GM23338 (cell line): ENCODE results near the gene DMBX1. TPM values are rescaled to one million over a fixed set of nuclear protein-coding genes. Genes with fewer than 3 reads are reported as not detected.

Source experiments
- ATAC-seq: fragments of 200-7000 bp; cut with Tn5 transposase; 3 replicates; pipeline ENCODE4 v1.9.1; 2020
- DNase-seq: peaks from one replicate; pipeline ENCODE4 v3.0.0-alpha.2; 2015; ENCODE audit warnings: low spot score
- H2AFZ ChIP-seq: fragments of 200-600 bp; sonication (generic); 2 replicates; pipeline ENCODE4 v1.8.0; 2016; ENCODE audit warnings: antibody characterized with exemption, mild to moderate bottlenecking, moderate library complexity
- H3F3A ChIP-seq: fragments of 200-600 bp; sonication (generic); replicated peaks from 2 replicates; pipeline ENCODE4 v1.8.0; 2017; ENCODE audit warnings: antibody characterized with exemption, mixed run types, low read depth
- H3K27ac ChIP-seq: fragments of 200-600 bp; sonication (generic); 2 replicates; pipeline ENCODE4 v1.6.1; 2016; ENCODE audit warnings: low read depth
- H3K27me3 ChIP-seq: fragments of 200-600 bp; sonication (generic); 2 replicates; pipeline ENCODE4 v1.8.0; 2016; ENCODE audit warnings: mild to moderate bottlenecking, mixed run types, moderate library complexity; ENCODE audit not compliant: insufficient read depth
- H3K36me3 ChIP-seq: fragments of 200-600 bp; sonication (generic); 2 replicates; pipeline ENCODE4 v1.8.0; 2016; ENCODE audit warnings: mild to moderate bottlenecking; ENCODE audit not compliant: insufficient read depth
- H3K4me1 ChIP-seq: fragments of 200-600 bp; sonication (generic); 2 replicates; pipeline ENCODE4 v1.8.0; 2016; ENCODE audit warnings: mild to moderate bottlenecking, moderate library complexity; ENCODE audit not compliant: insufficient read depth
- H3K4me2 ChIP-seq: fragments of 200-600 bp; sonication (generic); 2 replicates; pipeline ENCODE4 v1.7.1; 2017; ENCODE audit warnings: mixed run types
- H3K4me3 ChIP-seq: fragments of 200-600 bp; sonication (generic); 2 replicates; pipeline ENCODE4 v1.6.1; 2016; ENCODE audit warnings: mixed run types
- H3K79me2 ChIP-seq: fragments of 200-600 bp; sonication (generic); replicated peaks from 2 replicates; pipeline ENCODE4 v1.8.0; 2017; ENCODE audit warnings: mild to moderate bottlenecking; ENCODE audit not compliant: insufficient read depth
- H3K9me2 ChIP-seq: fragments of 200-600 bp; sonication (generic); 2 replicates; pipeline ENCODE4 v1.8.0; 2017; ENCODE audit not compliant: insufficient read depth
- H4K20me1 ChIP-seq: fragments of 200-600 bp; sonication (generic); replicated peaks from 2 replicates; pipeline ENCODE4 v1.8.0; 2017; ENCODE audit warnings: mild to moderate bottlenecking; ENCODE audit not compliant: insufficient read depth
- H3K27ac Mint-ChIP-seq: 2 replicates; pipeline ENCODE4 v1.8.0; 2020; ENCODE audit warnings: inconsistent platforms, mild to moderate bottlenecking, moderate library complexity, mixed read lengths
- H3K27me3 Mint-ChIP-seq: 3 replicates; pipeline ENCODE4 v1.8.0; 2022; ENCODE audit warnings: low read depth, mild to moderate bottlenecking, moderate library complexity, mixed read lengths, inconsistent platforms; ENCODE audit not compliant: insufficient read depth, poor library complexity
- H3K36me3 Mint-ChIP-seq: 3 replicates; pipeline ENCODE4 v1.8.0; 2021; ENCODE audit warnings: low read depth, mild to moderate bottlenecking, inconsistent platforms, moderate library complexity, mixed read lengths
- H3K4me1 Mint-ChIP-seq: 3 replicates; pipeline ENCODE4 v1.8.0; 2020; ENCODE audit warnings: mild to moderate bottlenecking, inconsistent platforms, mixed read lengths
- H3K4me3 Mint-ChIP-seq: 3 replicates; pipeline ENCODE4 v1.8.0; 2021; ENCODE audit warnings: moderate library complexity, mild to moderate bottlenecking, inconsistent platforms, mixed read lengths
- H3K9me3 Mint-ChIP-seq: 3 replicates; pipeline ENCODE4 v1.8.0; 2020; ENCODE audit warnings: moderate library complexity, mild to moderate bottlenecking, inconsistent platforms, mixed read lengths
- CREB1 ChIP-seq: fragments of 250-450 bp; sonication (Bioruptor Pico); IDR thresholded peaks from 2 replicates; pipeline ENCODE4 v1.5.0; 2020; ENCODE audit warnings: low read depth, mild to moderate bottlenecking, moderate library complexity
- EZH2 ChIP-seq: fragments of 200-600 bp; sonication (generic); IDR thresholded peaks from one replicate; pipeline ENCODE4 v1.8.0; 2017; ENCODE audit warnings: antibody characterized with exemption, mild to moderate bottlenecking, low read depth; ENCODE audit not compliant: unreplicated experiment
- EZH2phosphoT487 ChIP-seq: fragments of 200-600 bp; sonication (generic); IDR thresholded peaks from one replicate; pipeline ENCODE4 v1.8.1; 2018; ENCODE audit warnings: antibody characterized with exemption; ENCODE audit not compliant: unreplicated experiment
- JUNB ChIP-seq: IDR thresholded peaks from one replicate; pipeline ENCODE4 v1.6.1; 2016; ENCODE audit warnings: antibody characterized with exemption; ENCODE audit not compliant: unreplicated experiment
- NANOG ChIP-seq: IDR thresholded peaks from 2 replicates; pipeline ENCODE4 v1.6.1; 2016; ENCODE audit warnings: antibody characterized with exemption, borderline replicate concordance
- POLR2AphosphoS5 ChIP-seq: IDR thresholded peaks from 2 replicates; pipeline ENCODE4 v1.6.1; 2016; ENCODE audit warnings: antibody characterized with exemption, low read depth
- REST ChIP-seq: IDR thresholded peaks from one replicate; pipeline ENCODE4 v1.6.1; 2018; ENCODE audit warnings: antibody characterized with exemption; ENCODE audit not compliant: unreplicated experiment
- STAT1 ChIP-seq: IDR thresholded peaks from one replicate; pipeline ENCODE4 v1.6.1; 2016; ENCODE audit warnings: antibody characterized with exemption; ENCODE audit not compliant: unreplicated experiment
- ZNF114 ChIP-seq: fragments of 250-450 bp; sonication (Bioruptor Pico); IDR thresholded peaks from 2 replicates; pipeline ENCODE4 v1.5.0; 2020; ENCODE audit warnings: mild to moderate bottlenecking, moderate library complexity
- ZNF331 ChIP-seq: fragments of 250-450 bp; sonication (Bioruptor Pico); IDR thresholded peaks from 2 replicates; pipeline ENCODE4 v1.5.0; 2020; ENCODE audit warnings: low read depth, mild to moderate bottlenecking, moderate library complexity
- polyA plus RNA-seq: library from polyadenylated mRNA; unstranded; fragments of >200 nt; fragmentation: Nextera tagmentation; extraction: Ambion mirVana; gene quantifications from 2 replicates; pipeline ENCODE4 v1.2.1, GENCODE V29; 2016
- total RNA-seq: library from RNA; depleted of rRNA; stranded (reverse); fragments of >200 nt; shearing (Covaris generic); gene quantifications from 2 replicates; pipeline ENCODE4 v1.2.3, GENCODE V29; 2014
- TF ChIP-seq, protein P1 (sequence below): IDR thresholded peaks from 2 replicates; pipeline ENCODE4 v1.6.1; 2016; ENCODE audit warnings: antibody characterized with exemption
- TF ChIP-seq, protein P2 (sequence below): fragments of 250-450 bp; sonication (Bioruptor Pico); IDR thresholded peaks from 2 replicates; pipeline ENCODE4 v1.5.0; 2020; ENCODE audit warnings: mild to moderate bottlenecking, moderate library complexity

DMBX1 gene
- total and polyA plus RNA-seq, 2 experiments from 2014 or later = 0.11 TPM; not detected in 1

GRCh38 chr1:46512792-46513190 is 23.2 kb downstream of the DMBX1 start:
- no peak overlapping the region; the same call in 2 of the 3 replicates for H3K4me3 Mint-ChIP-seq
- Histone ChIP-seq H3K4me2 (no peak overlapping the region), H3K27ac (no peak overlapping the region), H2AFZ (peak overlapping the region; percentile 89), H3K9me2 (no peaks in the 10 kb centered on the region), H3K4me3 (no peak overlapping the region), H4K20me1 (no peaks in the 10 kb centered on the region), H3K79me2 (no peaks in the 10 kb centered on the region), H3K4me1 (peaks cover 26% of the 10 kb centered on the region), H3F3A (0 out of 2 replicates have a peak, but pooled peaks cover 3% of the 10 kb centered on the region), H3K27me3 (peaks cover 42% of the 10 kb centered on the region), H3K36me3 (no peaks in the 10 kb centered on the region)
- H3K27me3 Mint-ChIP-seq = peaks cover 33% of the 10 kb centered on the region
- ATAC-seq = no peak
- TF ChIP-seq JUNB (no peak), ZNF114 (CRISPR knock-in tag) (no peak)
- TF ChIP-seq, protein P1, sequence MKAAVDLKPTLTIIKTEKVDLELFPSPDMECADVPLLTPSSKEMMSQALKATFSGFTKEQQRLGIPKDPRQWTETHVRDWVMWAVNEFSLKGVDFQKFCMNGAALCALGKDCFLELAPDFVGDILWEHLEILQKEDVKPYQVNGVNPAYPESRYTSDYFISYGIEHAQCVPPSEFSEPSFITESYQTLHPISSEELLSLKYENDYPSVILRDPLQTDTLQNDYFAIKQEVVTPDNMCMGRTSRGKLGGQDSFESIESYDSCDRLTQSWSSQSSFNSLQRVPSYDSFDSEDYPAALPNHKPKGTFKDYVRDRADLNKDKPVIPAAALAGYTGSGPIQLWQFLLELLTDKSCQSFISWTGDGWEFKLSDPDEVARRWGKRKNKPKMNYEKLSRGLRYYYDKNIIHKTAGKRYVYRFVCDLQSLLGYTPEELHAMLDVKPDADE = no peak
- peaks cover 36% of the 10 kb centered on the region for H3K4me1 Mint-ChIP-seq
- DNase-seq = no peak
- H3K9me3 Mint-ChIP-seq = no peaks in the 10 kb centered on the region
- no peaks in the 10 kb centered on the region for H3K36me3 Mint-ChIP-seq
- no peak overlapping the region for H3K27ac Mint-ChIP-seq

DNA sequence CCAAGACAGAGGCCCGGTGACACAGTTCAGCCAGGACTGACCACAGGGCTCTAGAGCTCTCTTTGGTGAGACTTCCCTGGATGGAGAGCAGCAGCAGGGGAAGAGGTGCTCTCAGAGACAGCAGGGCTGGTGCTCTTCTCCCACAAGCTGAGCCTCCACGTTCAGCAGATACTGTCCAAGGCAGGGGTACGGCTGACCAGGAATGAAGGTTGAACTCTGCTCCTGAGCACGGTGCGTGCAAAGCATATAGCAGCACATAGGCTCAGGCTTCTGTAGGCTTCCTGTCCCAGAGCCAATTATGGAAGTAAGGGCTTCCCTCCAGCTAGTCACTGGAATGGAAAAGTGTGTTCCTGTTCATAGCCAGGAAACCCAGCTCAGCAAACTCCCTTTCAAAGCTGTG is 23.9 kb downstream of the DMBX1 start:
- H3K27me3 ChIP-seq = peaks cover 50% of the 10 kb centered on the region
- no peak overlapping the region for H2AFZ ChIP-seq
- Mint-ChIP-seq H3K27me3 (peaks cover 33% of the 10 kb centered on the region), H3K27ac (no peak overlapping the region), H3K36me3 (no peaks in the 10 kb centered on the region), H3K4me1 (peaks cover 42% of the 10 kb centered on the region), H3K9me3 (peaks cover 3% of the 10 kb centered on the region; the same call in 1 of the 3 replicates), H3K4me3 (no peak overlapping the region)
- ATAC-seq (no peak), DNase-seq (no peak)
- no peak overlapping the region for H3K27ac ChIP-seq
- H3K4me1 ChIP-seq = peaks cover 32% of the 10 kb centered on the region
- no peaks in the 10 kb centered on the region for H4K20me1 ChIP-seq
- 0 out of 2 replicates have a peak, but pooled peaks cover 5% of the 10 kb centered on the region for H3F3A ChIP-seq
- H3K9me2 ChIP-seq = no peaks in the 10 kb centered on the region
- H3K4me3 ChIP-seq = no peak overlapping the region
- no peaks in the 10 kb centered on the region for H3K36me3 ChIP-seq
- H3K4me2 ChIP-seq = no peak overlapping the region
- H3K79me2 ChIP-seq = no peaks in the 10 kb centered on the region
- no peak for TF ChIP-seq POLR2AphosphoS5
- TF ChIP-seq, protein P2, sequence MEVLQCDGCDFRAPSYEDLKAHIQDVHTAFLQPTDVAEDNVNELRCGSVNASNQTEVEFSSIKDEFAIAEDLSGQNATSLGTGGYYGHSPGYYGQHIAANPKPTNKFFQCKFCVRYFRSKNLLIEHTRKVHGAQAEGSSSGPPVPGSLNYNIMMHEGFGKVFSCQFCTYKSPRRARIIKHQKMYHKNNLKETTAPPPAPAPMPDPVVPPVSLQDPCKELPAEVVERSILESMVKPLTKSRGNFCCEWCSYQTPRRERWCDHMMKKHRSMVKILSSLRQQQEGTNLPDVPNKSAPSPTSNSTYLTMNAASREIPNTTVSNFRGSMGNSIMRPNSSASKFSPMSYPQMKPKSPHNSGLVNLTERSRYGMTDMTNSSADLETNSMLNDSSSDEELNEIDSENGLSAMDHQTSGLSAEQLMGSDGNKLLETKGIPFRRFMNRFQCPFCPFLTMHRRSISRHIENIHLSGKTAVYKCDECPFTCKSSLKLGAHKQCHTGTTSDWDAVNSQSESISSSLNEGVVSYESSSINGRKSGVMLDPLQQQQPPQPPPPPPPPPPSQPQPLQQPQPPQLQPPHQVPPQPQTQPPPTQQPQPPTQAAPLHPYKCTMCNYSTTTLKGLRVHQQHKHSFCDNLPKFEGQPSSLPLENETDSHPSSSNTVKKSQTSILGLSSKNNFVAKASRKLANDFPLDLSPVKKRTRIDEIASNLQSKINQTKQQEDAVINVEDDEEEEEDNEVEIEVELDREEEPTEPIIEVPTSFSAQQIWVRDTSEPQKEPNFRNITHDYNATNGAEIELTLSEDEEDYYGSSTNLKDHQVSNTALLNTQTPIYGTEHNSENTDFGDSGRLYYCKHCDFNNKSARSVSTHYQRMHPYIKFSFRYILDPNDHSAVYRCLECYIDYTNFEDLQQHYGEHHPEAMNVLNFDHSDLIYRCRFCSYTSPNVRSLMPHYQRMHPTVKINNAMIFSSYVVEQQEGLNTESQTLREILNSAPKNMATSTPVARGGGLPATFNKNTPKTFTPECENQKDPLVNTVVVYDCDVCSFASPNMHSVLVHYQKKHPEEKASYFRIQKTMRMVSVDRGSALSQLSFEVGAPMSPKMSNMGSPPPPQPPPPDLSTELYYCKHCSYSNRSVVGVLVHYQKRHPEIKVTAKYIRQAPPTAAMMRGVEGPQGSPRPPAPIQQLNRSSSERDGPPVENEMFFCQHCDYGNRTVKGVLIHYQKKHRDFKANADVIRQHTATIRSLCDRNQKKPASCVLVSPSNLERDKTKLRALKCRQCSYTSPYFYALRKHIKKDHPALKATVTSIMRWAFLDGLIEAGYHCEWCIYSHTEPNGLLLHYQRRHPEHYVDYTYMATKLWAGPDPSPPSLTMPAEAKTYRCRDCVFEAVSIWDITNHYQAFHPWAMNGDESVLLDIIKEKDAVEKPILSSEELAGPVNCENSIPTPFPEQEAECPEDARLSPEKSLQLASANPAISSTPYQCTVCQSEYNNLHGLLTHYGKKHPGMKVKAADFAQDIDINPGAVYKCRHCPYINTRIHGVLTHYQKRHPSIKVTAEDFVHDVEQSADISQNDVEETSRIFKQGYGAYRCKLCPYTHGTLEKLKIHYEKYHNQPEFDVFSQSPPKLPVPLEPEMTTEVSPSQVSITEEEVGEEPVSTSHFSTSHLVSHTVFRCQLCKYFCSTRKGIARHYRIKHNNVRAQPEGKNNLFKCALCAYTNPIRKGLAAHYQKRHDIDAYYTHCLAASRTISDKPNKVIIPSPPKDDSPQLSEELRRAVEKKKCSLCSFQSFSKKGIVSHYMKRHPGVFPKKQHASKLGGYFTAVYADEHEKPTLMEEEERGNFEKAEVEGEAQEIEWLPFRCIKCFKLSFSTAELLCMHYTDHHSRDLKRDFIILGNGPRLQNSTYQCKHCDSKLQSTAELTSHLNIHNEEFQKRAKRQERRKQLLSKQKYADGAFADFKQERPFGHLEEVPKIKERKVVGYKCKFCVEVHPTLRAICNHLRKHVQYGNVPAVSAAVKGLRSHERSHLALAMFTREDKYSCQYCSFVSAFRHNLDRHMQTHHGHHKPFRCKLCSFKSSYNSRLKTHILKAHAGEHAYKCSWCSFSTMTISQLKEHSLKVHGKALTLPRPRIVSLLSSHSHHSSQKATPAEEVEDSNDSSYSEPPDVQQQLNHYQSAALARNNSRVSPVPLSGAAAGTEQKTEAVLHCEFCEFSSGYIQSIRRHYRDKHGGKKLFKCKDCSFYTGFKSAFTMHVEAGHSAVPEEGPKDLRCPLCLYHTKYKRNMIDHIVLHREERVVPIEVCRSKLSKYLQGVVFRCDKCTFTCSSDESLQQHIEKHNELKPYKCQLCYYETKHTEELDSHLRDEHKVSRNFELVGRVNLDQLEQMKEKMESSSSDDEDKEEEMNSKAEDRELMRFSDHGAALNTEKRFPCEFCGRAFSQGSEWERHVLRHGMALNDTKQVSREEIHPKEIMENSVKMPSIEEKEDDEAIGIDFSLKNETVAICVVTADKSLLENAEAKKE (CRISPR knock-in tag) = no peak
- TF ChIP-seq REST = no peak
- TF ChIP-seq STAT1 = no peak
- no peak for TF ChIP-seq EZH2phosphoT487
- no peak for TF ChIP-seq EZH2
- TF ChIP-seq JUNB = no peak
- no peak for TF ChIP-seq ZNF331
- no peak for TF ChIP-seq NANOG
- no peak for TF ChIP-seq CREB1 (CRISPR knock-in tag)
- TF ChIP-seq ZNF114 (CRISPR knock-in tag) = no peak
